Panc1 (cell line): ENCODE data around the gene FAM163B.

ENCODE experiments used
- CTCF ChIP-seq: fragments of 450-650 bp; IDR thresholded peaks from 2 replicates; pipeline ENCODE4 v1.5.1; 2017; ENCODE audit warnings: mild to moderate bottlenecking
- POLR2AphosphoS5 ChIP-seq: IDR thresholded peaks from 2 replicates; pipeline ENCODE4 v1.6.1; 2012; ENCODE audit warnings: mild to moderate bottlenecking, low read depth, low read length, moderate library complexity
- REST ChIP-seq, 2 experiments: IDR thresholded peaks; 2 replicates each; pipeline ENCODE4 v1.6.1; 2011 to 2012; ENCODE audit warnings: low read depth in 2 of 2, control low read depth in 1 of 2, low read length in 1 of 2, mild to moderate bottlenecking in 1 of 2, moderate library complexity in 1 of 2; ENCODE audit not compliant: insufficient read depth in 1 of 2

DNA sequence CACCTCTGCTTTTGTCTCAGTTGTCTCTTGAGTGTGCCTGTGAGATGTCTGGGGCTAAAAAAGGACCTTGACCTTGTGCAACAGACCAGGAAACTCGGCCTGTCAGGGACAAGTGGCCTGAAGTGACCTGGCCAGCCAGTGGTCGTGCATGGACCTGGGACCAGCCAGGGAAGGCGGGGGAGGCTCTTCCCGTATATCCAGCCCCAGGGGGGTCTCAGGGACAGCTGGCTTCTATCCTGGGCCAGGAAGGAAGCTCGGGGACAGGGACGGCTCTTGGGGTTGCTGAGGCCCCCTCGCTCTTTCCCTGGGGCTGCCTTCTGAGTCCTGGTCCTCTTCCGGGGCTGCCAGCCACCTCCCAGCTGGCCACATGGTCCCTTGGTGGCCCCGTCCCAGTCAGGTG is 77.9 kb downstream of the FAM163B start:
- TF ChIP-seq CTCF (no peak), POLR2AphosphoS5 (no peak), REST (IDR thresholded peaks at IDR 0.05; ENCODE audit: insufficient read depth in 1 of 2, low read depth in 2 of 2, low read length in 1 of 2) (no peak)
